Gastroesophageal sphincter (tissue), 3 donors: ENCODE data around the gene APLP2.

ENCODE experiments used
- CTCF ChIP-seq, 4 experiments: fragments of 200-600 bp in 2 of 4; fragments of 450-650 bp in 2 of 4; sonication (generic) in 1 of 4; IDR thresholded peaks; one replicate each; pipeline ENCODE4 v1.5.1; 2017 to 2019; ENCODE audit warnings: antibody characterized with exemption in 4 of 4, mild to moderate bottlenecking in 2 of 4, moderate library complexity in 2 of 4
- POLR2AphosphoS5 ChIP-seq: sonication (generic); formaldehyde crosslinking; IDR thresholded peaks from one replicate; pipeline ENCODE4 v1.6.1; 2017; ENCODE audit warnings: antibody characterized with exemption

- TF ChIP-seq CTCF (IDR thresholded peaks at IDR 0.05) (no peak), POLR2AphosphoS5 (no peak)
These were observed 110.0 kb downstream of the APLP2 start for GRCh38 chr11:130179396-130180306.
